Epithelial cell of proximal tubule (primary cell): ENCODE results near the gene TUSC2. TPM values are rescaled to one million over a fixed set of nuclear protein-coding genes. Genes with fewer than 3 reads are reported as not detected.
A peak's percentile ranks its signal among the peaks of the same experiment; 100 is the strongest.

Experiments used
- DNase-seq: peaks from one replicate; pipeline ENCODE4 v3.0.0-alpha.2; 2011; ENCODE audit warnings: low read depth
- H3K4me3 ChIP-seq: 2 replicates; pipeline ENCODE4 v1.5.1; 2011; ENCODE audit warnings: low read depth, mild to moderate bottlenecking, low read length
- total RNA-seq: library from RNA; depleted of rRNA; stranded (reverse); fragments of >200 nt; gene quantifications from 2 replicates; pipeline ENCODE4 v1.2.3, GENCODE V29; 2015
- TF ChIP-seq, protein P1 (sequence below): conservative IDR thresholded peaks from 2 replicates; pipeline ENCODE4 v1.5.1; 2012; ENCODE audit warnings: low read depth, mild to moderate bottlenecking, low read length

The TUSC2 gene
- total RNA-seq, 1 donor from 2014 or later, result 46.6 TPM

DNA sequence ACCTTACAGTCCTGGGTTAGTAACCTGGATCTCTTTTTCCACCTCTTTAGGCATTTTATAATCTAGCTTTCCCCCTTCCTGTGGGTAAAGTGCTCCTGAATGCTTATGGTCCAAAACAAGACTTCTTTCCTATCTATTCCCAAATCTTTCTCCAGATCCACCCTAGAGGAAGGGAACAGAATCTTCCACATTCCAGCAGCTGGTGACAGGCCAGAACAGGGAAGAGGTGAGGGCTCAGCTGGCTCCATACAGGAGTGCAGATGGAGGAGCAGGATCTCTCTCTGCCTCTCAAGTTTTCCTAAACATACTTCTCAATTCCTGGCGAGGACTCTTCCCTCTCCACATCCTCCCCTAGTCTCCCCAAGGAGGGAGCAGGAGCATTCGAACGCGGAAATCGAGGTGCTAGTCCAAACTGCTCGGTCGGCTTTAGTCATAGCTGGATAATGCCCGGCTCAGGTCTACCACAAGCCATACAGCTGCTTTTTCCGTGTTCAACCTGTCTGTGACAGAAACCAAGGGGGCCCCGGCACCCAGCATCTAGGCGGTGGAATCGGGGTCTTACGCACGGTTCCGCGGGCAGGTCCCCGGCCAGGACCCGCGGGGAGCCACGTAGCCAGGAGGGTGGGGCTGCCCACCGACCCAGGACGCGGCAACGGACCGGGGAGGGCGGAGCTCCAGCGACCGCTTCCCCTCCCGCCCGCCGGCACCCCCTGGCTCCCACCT lies 8.6 kb upstream of the TUSC2 start:
- TF ChIP-seq, protein P1, sequence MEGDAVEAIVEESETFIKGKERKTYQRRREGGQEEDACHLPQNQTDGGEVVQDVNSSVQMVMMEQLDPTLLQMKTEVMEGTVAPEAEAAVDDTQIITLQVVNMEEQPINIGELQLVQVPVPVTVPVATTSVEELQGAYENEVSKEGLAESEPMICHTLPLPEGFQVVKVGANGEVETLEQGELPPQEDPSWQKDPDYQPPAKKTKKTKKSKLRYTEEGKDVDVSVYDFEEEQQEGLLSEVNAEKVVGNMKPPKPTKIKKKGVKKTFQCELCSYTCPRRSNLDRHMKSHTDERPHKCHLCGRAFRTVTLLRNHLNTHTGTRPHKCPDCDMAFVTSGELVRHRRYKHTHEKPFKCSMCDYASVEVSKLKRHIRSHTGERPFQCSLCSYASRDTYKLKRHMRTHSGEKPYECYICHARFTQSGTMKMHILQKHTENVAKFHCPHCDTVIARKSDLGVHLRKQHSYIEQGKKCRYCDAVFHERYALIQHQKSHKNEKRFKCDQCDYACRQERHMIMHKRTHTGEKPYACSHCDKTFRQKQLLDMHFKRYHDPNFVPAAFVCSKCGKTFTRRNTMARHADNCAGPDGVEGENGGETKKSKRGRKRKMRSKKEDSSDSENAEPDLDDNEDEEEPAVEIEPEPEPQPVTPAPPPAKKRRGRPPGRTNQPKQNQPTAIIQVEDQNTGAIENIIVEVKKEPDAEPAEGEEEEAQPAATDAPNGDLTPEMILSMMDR, result no peak
- no peak for DNase-seq
- peak overlapping the region; percentile 95 for H3K4me3 ChIP-seq

- DNase-seq, result no peak
- TF ChIP-seq, protein P1, result no peak
- no peak overlapping the region for H3K4me3 ChIP-seq
Measured at GRCh38 chr3:50334339-50335075, 6.5 kb upstream of the TUSC2 start.

GRCh38 chr3:50333744-50334328 lies 5.8 kb upstream of the TUSC2 start:
- H3K4me3 ChIP-seq, result no peak overlapping the region
- TF ChIP-seq, protein P1, result no peak
- no peak for DNase-seq

GRCh38 chr3:50331364-50331907 lies 3.4 kb upstream of the TUSC2 start:
- TF ChIP-seq, protein P1, result no peak
- DNase-seq, result no peak
- H3K4me3 ChIP-seq, result no peak overlapping the region

DNA sequence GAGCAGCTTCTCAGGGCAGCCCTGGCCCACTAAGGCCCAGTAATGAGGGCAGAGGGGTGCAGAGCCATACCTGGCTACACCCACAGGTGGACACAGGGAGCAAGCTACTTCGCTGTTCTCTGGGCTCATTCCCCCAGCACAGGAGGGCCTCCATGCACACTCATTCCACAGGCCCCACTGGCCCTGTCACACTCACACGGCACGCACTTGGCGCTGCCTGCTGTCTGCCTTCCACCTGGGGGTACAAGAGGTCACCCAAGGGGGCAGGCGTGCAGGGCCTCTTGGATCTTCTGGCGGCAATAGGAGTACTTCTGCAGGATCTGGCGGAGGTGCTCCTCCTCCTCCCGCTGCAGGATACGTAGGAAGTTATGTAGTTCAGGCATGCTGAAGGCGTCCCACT lies 2.3 kb upstream of the TUSC2 start:
- TF ChIP-seq, protein P1, result no peak
- DNase-seq, result no peak
- no peak overlapping the region for H3K4me3 ChIP-seq

- peak overlapping the region; percentile 98 for H3K4me3 ChIP-seq
- TF ChIP-seq, protein P1, result no peak
- no peak for DNase-seq
Measured at GRCh38 chr3:50327129-50327528, 894 bp downstream of the TUSC2 start.
